Breast epithelium (tissue), 3 donors: Measurements from ENCODE around the gene ASAP3.

Experiments
- POLR2AphosphoS5 ChIP-seq, 3 donors: sonication (generic); formaldehyde crosslinking; IDR thresholded peaks; one replicate each; pipeline ENCODE4 v1.6.1; 2017; ENCODE audit warnings: antibody characterized with exemption in 3 of 3
- TF ChIP-seq, protein P1 (sequence below), 3 donors: fragments of 450-650 bp; IDR thresholded peaks; one replicate each; pipeline ENCODE4 v1.5.1; 2016 to 2017; ENCODE audit warnings: antibody characterized with exemption in 3 of 3, mild to moderate bottlenecking in 3 of 3, moderate library complexity in 3 of 3

DNA sequence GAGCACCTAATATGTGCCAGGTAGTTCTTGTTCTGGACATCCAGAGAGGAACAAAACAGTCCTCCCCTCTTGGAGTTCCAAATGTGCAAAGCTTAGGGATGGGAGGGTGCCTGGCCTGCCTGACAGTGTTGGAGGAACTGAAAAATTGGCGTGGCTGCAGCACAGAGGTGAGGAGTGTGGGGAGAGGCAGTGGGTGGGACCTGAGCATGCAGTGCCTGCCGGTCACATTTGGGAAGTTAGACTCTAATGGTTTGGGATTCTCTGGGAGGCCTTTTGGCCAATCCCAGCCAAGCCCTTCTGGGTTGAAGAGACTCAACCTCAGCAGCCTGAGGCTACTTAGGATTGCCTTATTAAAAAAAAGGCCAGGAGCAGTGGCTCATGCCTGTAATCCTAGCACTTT lies 57.2 kb downstream of the ASAP3 start:
- TF ChIP-seq, protein P1, sequence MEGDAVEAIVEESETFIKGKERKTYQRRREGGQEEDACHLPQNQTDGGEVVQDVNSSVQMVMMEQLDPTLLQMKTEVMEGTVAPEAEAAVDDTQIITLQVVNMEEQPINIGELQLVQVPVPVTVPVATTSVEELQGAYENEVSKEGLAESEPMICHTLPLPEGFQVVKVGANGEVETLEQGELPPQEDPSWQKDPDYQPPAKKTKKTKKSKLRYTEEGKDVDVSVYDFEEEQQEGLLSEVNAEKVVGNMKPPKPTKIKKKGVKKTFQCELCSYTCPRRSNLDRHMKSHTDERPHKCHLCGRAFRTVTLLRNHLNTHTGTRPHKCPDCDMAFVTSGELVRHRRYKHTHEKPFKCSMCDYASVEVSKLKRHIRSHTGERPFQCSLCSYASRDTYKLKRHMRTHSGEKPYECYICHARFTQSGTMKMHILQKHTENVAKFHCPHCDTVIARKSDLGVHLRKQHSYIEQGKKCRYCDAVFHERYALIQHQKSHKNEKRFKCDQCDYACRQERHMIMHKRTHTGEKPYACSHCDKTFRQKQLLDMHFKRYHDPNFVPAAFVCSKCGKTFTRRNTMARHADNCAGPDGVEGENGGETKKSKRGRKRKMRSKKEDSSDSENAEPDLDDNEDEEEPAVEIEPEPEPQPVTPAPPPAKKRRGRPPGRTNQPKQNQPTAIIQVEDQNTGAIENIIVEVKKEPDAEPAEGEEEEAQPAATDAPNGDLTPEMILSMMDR (IDR thresholded peaks at IDR 0.05) = no peak
- TF ChIP-seq POLR2AphosphoS5 (IDR thresholded peaks at IDR 0.05) = no peak
